ENCODE data around the gene KRTAP2-2.
"Not testable (repeated sequence)": the region's sequence is repeated elsewhere in the genome, so short reads cannot be mapped to it uniquely, and the experiment has no call there.

GRCh38 chr17:41083427-41083826, 28.4 kb upstream of the KRTAP2-2 start:
- not testable (repeated sequence) for TF ChIP-seq CTCF, POLR2A (IDR thresholded peaks at IDR 0.05)
